ENCODE results near the gene PIK3CD.
"Not testable (repeated sequence)": the region's sequence is repeated elsewhere in the genome, so short reads cannot be mapped to it uniquely, and the experiment has no call there.

PIK3CD gene

GRCh38 chr1:9624081-9624480 is 27.4 kb upstream of the PIK3CD start:
- DNase-seq, result no peak

GRCh38 chr1:9625030-9625429 is 26.5 kb upstream of the PIK3CD start:
- not testable (repeated sequence) for DNase-seq

DNA sequence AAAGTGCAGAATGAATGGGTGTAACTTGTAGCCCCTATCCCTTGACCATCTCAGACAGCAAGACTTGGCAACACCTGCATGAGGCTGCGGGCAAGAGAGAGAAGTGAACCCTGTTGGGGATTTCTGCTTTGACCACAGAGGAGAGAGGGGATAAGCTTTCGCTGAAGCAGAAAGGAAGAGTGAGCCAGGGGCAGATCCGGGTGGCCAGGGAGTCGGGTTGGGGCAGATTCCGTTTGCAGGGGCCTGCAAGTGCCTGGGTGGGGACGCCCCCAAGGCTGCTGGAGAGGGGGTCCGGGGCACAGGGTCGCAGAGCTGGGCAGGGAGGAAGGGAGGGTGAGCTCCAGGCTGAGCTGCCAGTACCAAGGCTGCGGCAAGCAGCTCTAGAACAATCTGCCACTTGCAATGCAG is 25.3 kb upstream of the PIK3CD start:
- no peak for DNase-seq

DNA sequence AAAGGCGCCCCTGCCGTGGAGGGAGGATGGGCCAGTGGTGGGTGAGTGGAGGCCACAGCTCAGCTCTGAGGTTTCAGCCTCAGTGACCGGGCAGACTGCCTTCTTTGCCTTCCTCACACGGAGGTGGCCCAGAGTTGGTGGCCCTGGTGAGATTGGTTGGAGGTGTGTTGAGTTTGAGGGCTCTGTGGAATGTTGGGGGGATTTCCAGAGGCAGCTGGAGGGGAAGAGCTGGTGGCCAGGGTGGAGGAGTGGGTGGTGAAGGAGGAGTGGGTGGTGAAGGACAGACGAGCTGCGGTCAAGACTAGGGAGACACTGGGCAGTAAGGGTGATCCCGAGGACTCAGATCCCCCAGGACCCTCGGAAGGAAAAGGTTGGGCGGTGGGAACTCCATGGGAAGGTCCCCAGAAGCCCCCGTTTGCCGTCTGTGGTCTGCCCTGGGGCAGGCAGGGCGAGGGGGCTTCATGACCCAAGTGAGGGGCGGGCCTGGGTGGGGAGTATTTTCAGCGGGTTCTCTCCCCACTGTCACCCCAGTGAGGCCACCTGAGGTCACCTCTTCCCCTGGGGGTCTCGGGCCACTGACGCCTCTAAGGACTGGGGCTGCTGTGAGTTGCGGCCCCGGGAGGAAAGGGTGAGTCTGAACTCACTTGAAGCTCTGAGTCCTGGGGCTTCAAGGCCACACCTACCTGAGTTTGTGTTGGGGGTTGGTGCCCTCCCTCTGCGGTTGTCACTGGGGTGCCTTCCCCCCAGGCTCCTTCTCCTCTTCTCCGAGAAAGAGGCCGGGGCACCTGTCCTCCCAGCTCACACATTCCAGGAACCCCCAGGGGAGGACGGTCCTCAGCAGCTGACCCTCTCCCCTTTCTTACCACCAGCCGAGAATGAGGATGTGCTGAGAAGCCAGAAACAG is 22.7 kb upstream of the PIK3CD start:
- DNase-seq, result no peak

DNA sequence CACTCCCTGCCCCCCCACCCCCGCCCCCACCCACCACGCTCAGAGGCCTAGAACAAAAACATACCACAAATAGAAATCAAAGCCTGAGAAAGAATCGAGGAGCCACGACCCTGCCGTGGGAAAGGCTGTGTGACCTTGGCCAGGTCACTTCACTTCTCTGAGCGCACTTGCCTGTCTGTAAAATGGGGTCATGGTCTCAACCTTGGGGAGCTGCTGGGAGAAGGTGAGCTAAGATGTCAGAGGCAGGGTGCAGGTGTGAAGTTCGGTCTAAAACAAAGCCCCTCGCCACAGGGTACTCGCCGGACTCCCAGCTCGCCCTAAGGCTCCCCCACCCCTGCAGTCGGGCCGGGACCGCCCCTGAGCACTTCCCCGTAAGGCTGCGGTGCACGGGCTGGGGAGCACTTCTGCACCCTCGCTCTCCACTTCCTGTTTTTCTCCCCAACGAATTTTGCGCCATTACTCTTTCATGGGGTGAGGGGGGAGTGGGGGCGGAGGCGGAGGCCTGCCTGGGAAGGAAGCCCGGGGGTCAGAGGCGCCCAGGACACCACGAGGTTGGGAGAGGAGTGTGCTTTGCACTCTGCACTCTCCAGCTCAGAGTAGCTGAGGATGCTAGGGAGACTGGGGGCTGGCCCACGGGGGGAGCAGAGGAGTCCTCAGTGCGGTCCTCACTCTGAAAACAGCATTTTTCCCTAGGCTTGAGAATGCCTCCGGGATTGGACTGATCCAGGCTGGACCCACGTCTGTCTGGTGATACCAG is 21.9 kb upstream of the PIK3CD start:
- DNase-seq, result no peak

- DNase-seq, result no peak
These were observed 21.0 kb upstream of the PIK3CD start for GRCh38 chr1:9630331-9631111.

GRCh38 chr1:9631613-9632012 is 19.9 kb upstream of the PIK3CD start:
- no peak for DNase-seq

- DNase-seq, result no peak
These were observed 18.0 kb upstream of the PIK3CD start for GRCh38 chr1:9633493-9633892.

DNA sequence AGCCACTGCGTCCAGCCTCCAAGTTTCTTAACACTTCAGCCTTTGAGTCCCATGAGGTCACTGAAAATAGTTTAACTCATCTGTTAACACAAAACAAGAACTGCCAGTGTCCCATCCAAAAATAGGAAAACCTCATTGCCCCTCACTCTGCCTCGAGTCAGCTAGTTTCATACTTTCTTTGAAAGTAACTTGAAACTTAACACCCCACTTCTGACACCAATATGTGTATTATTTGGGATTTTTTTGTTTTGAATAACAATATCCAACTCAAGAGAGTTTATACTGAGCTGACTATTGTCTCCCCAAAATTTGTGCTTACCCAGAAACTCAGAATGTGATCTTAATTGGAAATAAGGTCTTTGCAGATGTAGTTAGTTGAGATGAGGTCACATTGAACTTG is 16.9 kb upstream of the PIK3CD start:
- no peak for DNase-seq

- DNase-seq, result no peak
These were observed 12.3 kb upstream of the PIK3CD start for GRCh38 chr1:9639227-9639626.

DNA sequence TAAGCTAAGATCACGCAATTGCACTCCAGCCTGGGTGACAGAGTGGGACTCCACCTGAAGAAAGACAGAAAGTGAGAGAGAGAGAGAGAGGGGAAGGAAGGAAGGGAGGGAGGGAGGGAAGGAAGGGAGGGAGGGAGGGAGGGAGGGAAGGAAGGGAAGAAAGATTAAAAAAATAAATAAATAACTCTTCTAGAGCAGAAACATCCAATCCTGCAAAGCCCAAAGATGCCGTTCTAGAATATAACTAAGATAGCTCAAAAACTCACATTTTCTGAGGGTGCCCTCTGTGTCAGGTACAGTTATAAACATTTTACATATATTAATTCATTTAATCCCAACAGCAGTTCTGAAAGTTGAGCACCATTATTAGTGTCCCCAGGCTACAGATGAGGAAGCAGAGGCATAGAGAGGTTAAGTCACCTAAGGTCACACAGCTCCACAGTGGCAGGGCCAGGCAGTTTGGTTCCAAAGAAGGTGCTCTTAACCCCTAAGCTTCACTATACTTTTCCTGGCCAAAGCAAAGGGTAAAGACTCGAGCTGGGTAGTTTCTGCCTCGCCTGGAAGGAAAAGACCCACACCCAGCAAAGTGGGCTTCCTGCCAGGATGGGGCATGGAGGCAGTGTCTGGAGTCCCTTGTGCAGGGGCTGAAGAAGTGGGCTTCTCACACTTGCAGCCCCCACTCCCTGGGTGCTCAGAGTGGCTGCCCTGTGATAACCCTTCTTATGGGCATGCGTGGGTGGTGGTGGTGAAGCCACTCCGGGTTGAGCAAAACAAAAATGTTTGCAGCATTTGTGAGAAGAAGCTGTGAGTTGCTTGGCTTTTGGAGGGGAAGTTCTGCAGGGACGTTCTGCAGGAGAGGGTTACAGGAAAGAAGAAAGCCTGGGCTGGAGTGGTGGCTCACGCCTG is 7.9 kb upstream of the PIK3CD start:
- no peak for DNase-seq

GRCh38 chr1:9646037-9646436 is 5.5 kb upstream of the PIK3CD start:
- DNase-seq, result no peak

GRCh38 chr1:9648171-9648570 is 3.4 kb upstream of the PIK3CD start:
- DNase-seq, result no peak

- DNase-seq, result no peak
These were observed 1.8 kb upstream of the PIK3CD start for GRCh38 chr1:9649769-9650168.

- DNase-seq, result no peak
These were observed 339 bp upstream of the PIK3CD start for GRCh38 chr1:9651220-9651564.

GRCh38 chr1:9652379-9653209 is 1.1 kb downstream of the PIK3CD start:
- DNase-seq, result no peak

- DNase-seq, result no peak
These were observed 1.6 kb downstream of the PIK3CD start for GRCh38 chr1:9653210-9653490.

- no peak for DNase-seq
These were observed 2.0 kb downstream of the PIK3CD start for GRCh38 chr1:9653491-9654050.

DNA sequence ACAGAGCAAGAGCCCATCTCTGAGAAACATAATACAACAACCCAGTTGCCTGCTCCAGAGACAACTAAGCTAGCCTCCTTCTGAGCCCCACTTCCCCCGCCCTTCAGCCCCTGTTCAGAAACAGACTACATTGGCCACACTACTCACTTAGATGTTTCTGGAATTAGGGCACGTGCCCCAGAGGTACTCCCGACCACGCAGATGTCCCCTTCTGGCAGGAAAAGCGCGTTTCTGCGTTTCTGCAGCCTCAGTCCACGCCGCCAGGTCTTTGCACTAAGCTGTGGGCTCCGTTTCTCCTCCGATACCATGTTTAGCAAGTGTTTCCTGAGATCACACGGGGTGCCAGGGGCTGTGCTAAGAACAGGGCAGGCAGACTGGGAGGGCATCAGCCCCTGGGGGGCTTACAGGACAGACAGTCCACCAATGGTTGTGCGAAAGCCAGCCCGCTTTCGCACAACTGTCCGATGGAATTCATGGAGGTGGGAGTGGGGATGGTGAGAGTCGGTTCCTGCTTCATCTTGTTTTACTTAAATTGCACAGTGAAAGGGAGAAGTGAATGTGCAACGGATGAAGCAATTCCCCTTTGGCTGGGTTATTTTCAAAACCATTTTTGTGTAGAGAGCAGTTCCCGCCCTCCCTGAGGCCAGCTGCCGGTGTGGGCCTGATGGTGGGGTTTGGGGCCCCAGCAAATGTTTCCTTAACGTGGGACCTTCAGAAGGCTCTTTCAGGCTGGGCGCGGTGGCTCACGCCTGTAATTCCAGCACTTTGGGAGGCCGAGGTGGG is 2.7 kb downstream of the PIK3CD start:
- DNase-seq, result no peak
